HG02973 (cell line): ENCODE data around the gene BET1L.
"Not testable (repeated sequence)": the region's sequence is repeated elsewhere in the genome, so short reads cannot be mapped to it uniquely, and the experiment has no call there.

Experiments used
- ATAC-seq: cut with Tn5 transposase; IDR thresholded peaks from one replicate; pipeline ENCODE4 v1.9.1; 2021; ENCODE audit warnings: moderate library complexity; ENCODE audit not compliant: unreplicated experiment

Gene BET1L

GRCh38 chr11:207208-207862 lies at the start of gene BET1L, which contains the start of gene RIC8A:
Gene BET1L, minus strand, starts transcription at chr11:207399. Its CDS starts 78 bp downstream, at chr11:207321.
Gene RIC8A, plus strand, starts transcription at chr11:207708. Its CDS starts 1,147 bp downstream, at chr11:208855.
- ATAC-seq: peak; percentile 68

- ATAC-seq: no peak
Measured at GRCh38 chr11:255816-256215, 48.6 kb upstream of the BET1L start.

- no peak for ATAC-seq
Measured at GRCh38 chr11:255176-255575, 48.0 kb upstream of the BET1L start.

- ATAC-seq: no peak
Measured at GRCh38 chr11:253886-254270, 46.7 kb upstream of the BET1L start.

- no peak for ATAC-seq
Measured at GRCh38 chr11:253160-253885, 46.1 kb upstream of the BET1L start.

- ATAC-seq: no peak
Measured at GRCh38 chr11:252666-253065, 45.5 kb upstream of the BET1L start.

GRCh38 chr11:251550-251949 lies 44.4 kb upstream of the BET1L start:
- no peak for ATAC-seq

GRCh38 chr11:250740-251299 lies 43.6 kb upstream of the BET1L start:
- no peak for ATAC-seq

GRCh38 chr11:250274-250673 lies 43.1 kb upstream of the BET1L start:
- ATAC-seq: no peak

- ATAC-seq: no peak
Measured at GRCh38 chr11:249062-249461, 41.9 kb upstream of the BET1L start.

GRCh38 chr11:244376-244775 lies 37.2 kb upstream of the BET1L start:
- ATAC-seq: no peak

- no peak for ATAC-seq
Measured at GRCh38 chr11:241634-242033, 34.4 kb upstream of the BET1L start.

GRCh38 chr11:240315-240714 lies 33.1 kb upstream of the BET1L start:
- ATAC-seq: no peak

GRCh38 chr11:238346-238745 lies 31.1 kb upstream of the BET1L start:
- ATAC-seq: not testable (repeated sequence)

- ATAC-seq: peak; percentile 76
Measured at GRCh38 chr11:236774-237767, 29.9 kb upstream of the BET1L start, which contains the start of gene PSMD13. Gene PSMD13, plus strand, starts transcription at chr11:236976. Its CDS starts 74 bp downstream, at chr11:237050.

- ATAC-seq: peak; percentile 73
Measured at GRCh38 chr11:235997-236773, 29.0 kb upstream of the BET1L start, which contains the start of gene SIRT3. Gene SIRT3, minus strand, starts transcription at chr11:236342. Its CDS starts 14 bp downstream, at chr11:236328.

GRCh38 chr11:235609-235996 lies 28.4 kb upstream of the BET1L start:
- peak; percentile 6 for ATAC-seq

- ATAC-seq: no peak
Measured at GRCh38 chr11:235180-235579, 28.0 kb upstream of the BET1L start.

- ATAC-seq: no peak
Measured at GRCh38 chr11:232783-233565, 25.8 kb upstream of the BET1L start.
